Neural progenitor cell (in vitro differentiated cells): Measurements from ENCODE around the gene BEGAIN.

Source experiments
- CTCF ChIP-seq: fragments of 200-600 bp; sonication (generic); IDR thresholded peaks from 2 replicates; pipeline ENCODE4 v1.5.1; 2017; ENCODE audit warnings: antibody characterized with exemption, mild to moderate bottlenecking
- EZH2 ChIP-seq: fragments of 200-600 bp; sonication (generic); IDR thresholded peaks from 2 replicates; pipeline ENCODE4 v1.6.1; 2017; ENCODE audit warnings: antibody characterized with exemption, mild to moderate bottlenecking, moderate library complexity
- EZH2phosphoT487 ChIP-seq: fragments of 200-600 bp; sonication (generic); IDR thresholded peaks from 2 replicates; pipeline ENCODE4 v1.6.1; 2017; ENCODE audit warnings: antibody characterized with exemption

- TF ChIP-seq CTCF (no peak), EZH2 (no peak), EZH2phosphoT487 (no peak)
These were observed 7.4 kb upstream of the BEGAIN start for GRCh38 chr14:100594625-100594951.
